ENCODE data around the gene PIK3R2.
"Not testable (repeated sequence)": the region's sequence is repeated elsewhere in the genome, so short reads cannot be mapped to it uniquely, and the experiment has no call there.

Gene PIK3R2

GRCh38 chr19:18155095-18156087 lies 2.4 kb downstream of the PIK3R2 start:
- DNase-seq = no peak

- DNase-seq = no peak
Observed at GRCh38 chr19:18156268-18156667, 3.3 kb downstream of the PIK3R2 start.

GRCh38 chr19:18156841-18157464 lies 4.0 kb downstream of the PIK3R2 start:
- peak; percentile 77 for DNase-seq

GRCh38 chr19:18157465-18158063 lies 4.6 kb downstream of the PIK3R2 start:
- DNase-seq = no peak

GRCh38 chr19:18158467-18158866 lies 5.5 kb downstream of the PIK3R2 start:
- no peak for DNase-seq

GRCh38 chr19:18159059-18159616 lies 6.2 kb downstream of the PIK3R2 start:
- DNase-seq = not testable (repeated sequence)

- DNase-seq = no peak
Observed at GRCh38 chr19:18159810-18160209, 6.8 kb downstream of the PIK3R2 start.

- DNase-seq = no peak
Observed at GRCh38 chr19:18160493-18160970, 7.6 kb downstream of the PIK3R2 start.

GRCh38 chr19:18160971-18161635 lies 8.1 kb downstream of the PIK3R2 start:
- peak; percentile 65 for DNase-seq

- no peak for DNase-seq
Observed at GRCh38 chr19:18161636-18162002, 8.7 kb downstream of the PIK3R2 start.

GRCh38 chr19:18164072-18164471 lies 11.1 kb downstream of the PIK3R2 start:
- DNase-seq = no peak

- DNase-seq = no peak
Observed at GRCh38 chr19:18165794-18166544, 13.0 kb downstream of the PIK3R2 start.

GRCh38 chr19:18167011-18167410 lies 14.0 kb downstream of the PIK3R2 start:
- no peak for DNase-seq

GRCh38 chr19:18167975-18168645 lies 15.1 kb downstream of the PIK3R2 start:
- no peak for DNase-seq

GRCh38 chr19:18168673-18169381 lies 15.9 kb downstream of the PIK3R2 start:
- DNase-seq = no peak

GRCh38 chr19:18170714-18171255 lies 17.8 kb downstream of the PIK3R2 start:
- DNase-seq = no peak

GRCh38 chr19:18171605-18172327 lies 18.8 kb downstream of the PIK3R2 start:
- DNase-seq = no peak

- no peak for DNase-seq
Observed at GRCh38 chr19:18172331-18173053, 19.5 kb downstream of the PIK3R2 start.

Measured in fibroblast of skin of scalp (primary cell).